Nephron progenitor cell (in vitro differentiated cells): ENCODE measurements around the gene SKIL.

Experiments used
- DNase-seq: peaks from one replicate; pipeline ENCODE4 v3.0.0; 2021
- H3K27ac Mint-ChIP-seq: 2 replicates; pipeline ENCODE4 v1.8.0; 2021; ENCODE audit warnings: mild to moderate bottlenecking, moderate library complexity, mixed read lengths
- H3K27me3 Mint-ChIP-seq: 2 replicates; pipeline ENCODE4 v1.8.0; 2021; ENCODE audit warnings: mild to moderate bottlenecking, low read depth, mixed read lengths; ENCODE audit not compliant: poor library complexity
- H3K36me3 Mint-ChIP-seq: 2 replicates; pipeline ENCODE4 v1.8.0; 2021; ENCODE audit warnings: low read depth, mixed read lengths
- H3K4me1 Mint-ChIP-seq: 2 replicates; pipeline ENCODE4 v1.8.0; 2021; ENCODE audit warnings: mixed read lengths
- H3K4me3 Mint-ChIP-seq: 2 replicates; pipeline ENCODE4 v1.8.0; 2021; ENCODE audit warnings: mild to moderate bottlenecking, moderate library complexity, mixed read lengths
- H3K9me3 Mint-ChIP-seq: 2 replicates; pipeline ENCODE4 v1.8.0; 2021; ENCODE audit warnings: mild to moderate bottlenecking, moderate library complexity, mixed read lengths
- CTCF ChIP-seq: fragments of 200-600 bp; sonication (generic); IDR thresholded peaks from 2 replicates; pipeline ENCODE4 v1.5.0; 2021; ENCODE audit warnings: antibody characterized with exemption

SKIL gene

GRCh38 chr3:170423001-170423615, 65.6 kb downstream of the SKIL start:
- Mint-ChIP-seq H3K36me3 (peaks cover 2% of the 10 kb centered on the region), H3K27ac (peak overlapping the region; percentile 71), H3K4me1 (peaks cover 61% of the 10 kb centered on the region), H3K27me3 (no peaks in the 10 kb centered on the region), H3K9me3 (peaks cover 8% of the 10 kb centered on the region), H3K4me3 (no peak overlapping the region)
- DNase-seq: no peak
- no peak for TF ChIP-seq CTCF

GRCh38 chr3:170424879-170425278, 67.4 kb downstream of the SKIL start:
- DNase-seq: no peak
- no peak overlapping the region for H3K4me3 Mint-ChIP-seq
- H3K27me3 Mint-ChIP-seq: no peaks in the 10 kb centered on the region
- peak overlapping the region; percentile 97 for H3K27ac Mint-ChIP-seq
- H3K9me3 Mint-ChIP-seq: peaks cover 6% of the 10 kb centered on the region
- TF ChIP-seq CTCF: no peak
- peaks cover 8% of the 10 kb centered on the region for H3K36me3 Mint-ChIP-seq
- peaks cover 75% of the 10 kb centered on the region for H3K4me1 Mint-ChIP-seq

GRCh38 chr3:170425491-170426239, 68.2 kb downstream of the SKIL start:
- Mint-ChIP-seq H3K9me3 (peaks cover under 1% of the 10 kb centered on the region), H3K36me3 (peaks cover 8% of the 10 kb centered on the region), H3K4me3 (peak overlapping the region; percentile 45), H3K4me1 (peaks cover 76% of the 10 kb centered on the region), H3K27me3 (no peaks in the 10 kb centered on the region), H3K27ac (peak overlapping the region; percentile 97)
- no peak for TF ChIP-seq CTCF
- peak; percentile 34 for DNase-seq

GRCh38 chr3:170426240-170426797, 68.8 kb downstream of the SKIL start:
- TF ChIP-seq CTCF: no peak

GRCh38 chr3:170428095-170428494, 70.6 kb downstream of the SKIL start:
- H3K4me1 Mint-ChIP-seq: peaks cover 62% of the 10 kb centered on the region
- peak overlapping the region; percentile 36 for H3K27ac Mint-ChIP-seq
- no peak overlapping the region for H3K4me3 Mint-ChIP-seq

More at GRCh38 chr3:170426240-170426797, 68.8 kb downstream of the SKIL start:
- H3K4me3 Mint-ChIP-seq: peak overlapping the region; percentile 45
- H3K36me3 Mint-ChIP-seq: peaks cover 8% of the 10 kb centered on the region
- DNase-seq: no peak
- H3K27ac Mint-ChIP-seq: peak overlapping the region; percentile 97
- peaks cover 73% of the 10 kb centered on the region for H3K4me1 Mint-ChIP-seq
- H3K9me3 Mint-ChIP-seq: no peaks in the 10 kb centered on the region
- no peaks in the 10 kb centered on the region for H3K27me3 Mint-ChIP-seq

More at GRCh38 chr3:170428095-170428494, 70.6 kb downstream of the SKIL start:
- no peaks in the 10 kb centered on the region for H3K27me3 Mint-ChIP-seq
- peaks cover 8% of the 10 kb centered on the region for H3K36me3 Mint-ChIP-seq
- TF ChIP-seq CTCF: no peak
- H3K9me3 Mint-ChIP-seq: no peaks in the 10 kb centered on the region
- no peak for DNase-seq
